IMR-90 (cell line): Measurements from ENCODE around the gene KAT6B. TPM values are rescaled to one million over a fixed set of nuclear protein-coding genes. Genes with fewer than 3 reads are reported as not detected.

Experiments used
- CHD1 ChIP-seq: IDR thresholded peaks from 2 replicates; pipeline ENCODE4 v1.6.1; 2012; ENCODE audit warnings: low read depth, low read length, improper control_type of control experiment
- MAFK ChIP-seq: IDR thresholded peaks from 2 replicates; pipeline ENCODE4 v1.6.1; 2012; ENCODE audit warnings: low read depth, low read length, improper control_type of control experiment
- MXI1 ChIP-seq: IDR thresholded peaks from 2 replicates; pipeline ENCODE4 v1.6.1; 2012; ENCODE audit warnings: low read depth, mild to moderate bottlenecking, low read length, moderate library complexity, borderline replicate concordance
- RAD21 ChIP-seq: IDR thresholded peaks from 2 replicates; pipeline ENCODE4 v1.6.1; 2012; ENCODE audit warnings: low read length, improper control_type of control experiment
- RCOR1 ChIP-seq: IDR thresholded peaks from 2 replicates; pipeline ENCODE4 v1.6.1; 2012; ENCODE audit warnings: mild to moderate bottlenecking, low read length, improper control_type of control experiment; ENCODE audit not compliant: insufficient replicate concordance
- RFX5 ChIP-seq: IDR thresholded peaks from 2 replicates; pipeline ENCODE4 v1.8.0; 2012; ENCODE audit warnings: low read depth, mild to moderate bottlenecking, low read length, moderate library complexity
- SMC3 ChIP-seq: fragments of 150-350 bp; IDR thresholded peaks from 2 replicates; pipeline ENCODE4 v1.6.1; 2016; ENCODE audit warnings: low read depth, mild to moderate bottlenecking, antibody characterized with exemption, low read length, moderate library complexity
- polyA plus RNA-seq, 3 experiments: library from polyadenylated mRNA; depleted of rRNA; stranded (reverse); fragments of >200 nt; gene quantifications; 2 replicates each; pipeline ENCODE4 v1.2.3, GENCODE V29; 2012; ENCODE audit warnings: low replicate concordance in 1 of 3
- total RNA-seq: library from RNA; depleted of rRNA; stranded (reverse); fragments of >200 nt; gene quantifications from 2 replicates; pipeline ENCODE4 v1.2.3, GENCODE V29; 2012

KAT6B gene
- total and polyA plus RNA-seq, 2 of the 4 experiments (the other 2 are of a cell fraction), result 8.8 to 28.1 TPM

DNA sequence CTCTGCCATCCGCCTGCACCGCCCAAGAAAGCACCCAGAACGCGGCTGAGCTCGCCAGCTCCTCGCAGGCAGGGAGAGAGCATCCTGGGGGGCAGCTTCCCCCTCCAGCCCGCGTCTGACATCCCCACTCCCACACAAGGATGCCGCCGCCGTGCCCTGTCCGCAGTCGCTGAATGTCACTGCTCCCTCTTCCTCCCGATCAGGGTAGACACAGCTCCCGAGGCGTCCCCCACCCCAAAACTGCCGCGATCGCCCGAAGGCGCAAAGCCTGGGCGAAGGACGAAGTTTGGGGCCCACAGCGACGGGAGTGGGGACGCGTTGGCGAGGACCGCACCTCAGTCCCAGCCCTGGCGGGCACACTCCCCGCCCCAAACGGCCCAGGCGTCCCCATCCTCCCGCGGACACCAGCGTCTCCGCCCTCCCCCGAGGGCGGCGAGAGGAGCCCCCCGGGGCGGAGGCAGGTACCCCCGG lies 1.5 kb upstream of the KAT6B start (continued):
- TF ChIP-seq MXI1 (no peak), RCOR1 (no peak), RAD21 (no peak), RFX5 (no peak), CHD1 (no peak), SMC3 (no peak), MAFK (no peak)
